Measurements from ENCODE around the gene ATP5F1E.
"Not testable (repeated sequence)": the region's sequence is repeated elsewhere in the genome, so short reads cannot be mapped to it uniquely, and the experiment has no call there.

ATP5F1E gene

GRCh38 chr20:58988565-58988882 lies 43.6 kb downstream of the ATP5F1E start:
- no peak for DNase-seq (ENCODE audit: low spot score)

- no peak for DNase-seq (ENCODE audit: low spot score)
Measured at GRCh38 chr20:58987790-58988564, 44.2 kb downstream of the ATP5F1E start.

- DNase-seq (ENCODE audit: low spot score) = no peak
Measured at GRCh38 chr20:58986968-58987517, 45.1 kb downstream of the ATP5F1E start.

GRCh38 chr20:58986286-58986967 lies 45.7 kb downstream of the ATP5F1E start:
- DNase-seq (ENCODE audit: low spot score) = no peak

GRCh38 chr20:58985656-58986055 lies 46.5 kb downstream of the ATP5F1E start:
- no peak for DNase-seq (ENCODE audit: low spot score)

GRCh38 chr20:58984691-58985090 lies 47.4 kb downstream of the ATP5F1E start:
- DNase-seq (ENCODE audit: low spot score) = no peak

GRCh38 chr20:58983115-58983468 lies 49.0 kb downstream of the ATP5F1E start:
- DNase-seq (ENCODE audit: low spot score) = not testable (repeated sequence)

GRCh38 chr20:58982406-58983114 lies 49.6 kb downstream of the ATP5F1E start:
- no peak for DNase-seq (ENCODE audit: low spot score)

GRCh38 chr20:58981628-58982364 lies 50.3 kb downstream of the ATP5F1E start:
- DNase-seq (ENCODE audit: low spot score) = peak; percentile 26

GRCh38 chr20:58980711-58981627 lies 51.2 kb downstream of the ATP5F1E start, which contains the start of gene NELFCD:
Gene NELFCD, plus strand, starts transcription at chr20:58981256. Its CDS starts 54 bp downstream, at chr20:58981310.
- DNase-seq (ENCODE audit: low spot score) = peak; percentile 92

GRCh38 chr20:58978351-58979190 lies 53.6 kb downstream of the ATP5F1E start:
- DNase-seq (ENCODE audit: low spot score) = no peak

- DNase-seq (ENCODE audit: low spot score) = no peak
Measured at GRCh38 chr20:58976061-58976730, 55.9 kb downstream of the ATP5F1E start.
